HG02642 (cell line): ENCODE data around the gene PCMT1.
A peak's percentile ranks its signal among the peaks of the same experiment; 100 is the strongest.
"Not testable (repeated sequence)": the region's sequence is repeated elsewhere in the genome, so short reads cannot be mapped to it uniquely, and the experiment has no call there.

Experiments
- ATAC-seq: cut with Tn5 transposase; IDR thresholded peaks from one replicate; pipeline ENCODE4 v1.9.1; 2021; ENCODE audit warnings: mild to moderate bottlenecking; ENCODE audit not compliant: unreplicated experiment, poor library complexity

PCMT1 gene

DNA sequence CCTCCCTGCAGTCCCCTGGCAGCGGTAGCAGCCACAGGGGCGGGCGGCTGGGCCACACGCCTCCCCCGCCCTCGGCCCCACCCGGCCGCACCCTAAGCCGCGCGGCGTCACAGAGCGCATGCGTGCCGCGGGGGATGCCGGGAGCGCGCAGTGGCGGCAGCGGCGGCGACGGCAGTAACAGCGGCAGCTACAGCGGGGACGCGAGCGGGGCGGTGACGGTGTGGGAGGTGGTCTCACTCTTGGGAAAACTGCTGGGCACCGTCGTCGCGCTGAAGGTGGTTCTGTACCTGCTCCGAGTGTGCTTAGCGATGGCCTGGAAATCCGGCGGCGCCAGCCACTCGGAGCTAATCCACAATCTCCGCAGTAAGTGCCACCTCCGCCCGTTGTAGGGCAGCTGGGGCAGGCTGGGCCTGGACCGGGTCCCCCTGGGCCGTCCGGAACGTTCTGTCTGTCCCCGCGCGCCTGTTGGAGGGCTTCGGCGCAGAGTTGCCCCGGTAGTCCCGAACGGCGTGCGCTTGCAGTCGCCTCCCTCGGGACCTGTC, at the start of gene PCMT1:
Gene PCMT1 (plus strand): TSS at position 148 of the 542 bp plus-strand sequence. CDS start 161 bp downstream, at position 309.
- ATAC-seq, result peak; percentile 87

DNA sequence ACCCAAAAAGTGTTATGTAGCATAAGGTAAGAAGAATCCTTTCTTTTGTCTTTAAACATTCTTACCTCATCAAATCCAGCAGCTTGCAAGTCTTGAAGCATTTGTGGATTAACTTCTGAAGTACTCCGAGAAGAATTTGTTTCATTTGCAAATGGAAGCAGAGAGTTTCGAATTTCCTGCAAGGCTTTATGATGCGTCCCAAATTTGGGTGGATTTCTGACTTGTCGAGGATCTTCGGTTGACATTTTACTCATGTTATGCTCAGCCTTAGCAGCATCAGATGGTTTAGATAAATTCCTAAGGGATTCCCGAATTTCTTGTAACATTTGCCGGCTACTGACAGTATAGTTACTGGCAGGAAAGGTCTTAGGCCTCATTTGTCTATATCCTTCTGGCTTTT, 47.8 kb upstream of the PCMT1 start:
- no peak for ATAC-seq

DNA sequence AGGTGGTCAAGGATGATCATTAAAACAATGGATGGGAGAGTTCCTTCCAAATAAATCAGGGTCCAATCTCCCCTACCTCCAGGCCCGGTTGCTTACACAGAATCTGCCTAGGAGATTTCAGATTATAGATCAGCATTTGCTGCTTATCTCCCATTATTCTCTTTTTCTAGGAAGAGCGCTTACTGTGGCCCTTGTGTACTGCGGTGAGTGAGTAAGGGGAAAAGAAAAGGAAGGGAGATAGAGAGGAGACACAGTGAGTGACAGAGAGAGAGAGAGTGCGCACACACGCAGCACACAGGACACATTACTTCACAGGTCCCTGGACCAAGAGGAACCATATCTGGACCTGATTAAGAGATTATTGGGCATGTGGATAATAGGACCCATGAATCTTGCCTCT, 37.8 kb upstream of the PCMT1 start:
- no peak for ATAC-seq

DNA sequence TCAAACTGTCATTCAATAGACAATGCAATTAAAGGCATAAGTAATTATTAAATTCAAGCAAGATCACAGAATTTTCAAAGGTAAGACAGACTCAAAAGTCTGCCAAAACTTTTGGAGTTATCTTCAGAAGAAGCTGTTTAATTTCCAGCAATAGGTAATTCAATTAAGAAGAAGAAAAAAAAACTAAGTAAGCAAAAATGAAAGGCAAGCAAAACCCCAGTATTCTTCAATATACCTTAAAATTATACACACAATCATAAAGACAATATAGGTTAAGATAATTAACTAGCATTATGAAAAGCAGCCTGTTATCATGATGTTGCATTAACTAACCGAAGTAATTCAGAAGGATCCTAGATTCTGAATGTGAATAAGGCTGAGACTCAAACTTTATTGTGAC, 35.1 kb upstream of the PCMT1 start:
- ATAC-seq, result no peak

GRCh38 chr6:149716181-149716963, 33.2 kb upstream of the PCMT1 start:
- ATAC-seq, result no peak

DNA sequence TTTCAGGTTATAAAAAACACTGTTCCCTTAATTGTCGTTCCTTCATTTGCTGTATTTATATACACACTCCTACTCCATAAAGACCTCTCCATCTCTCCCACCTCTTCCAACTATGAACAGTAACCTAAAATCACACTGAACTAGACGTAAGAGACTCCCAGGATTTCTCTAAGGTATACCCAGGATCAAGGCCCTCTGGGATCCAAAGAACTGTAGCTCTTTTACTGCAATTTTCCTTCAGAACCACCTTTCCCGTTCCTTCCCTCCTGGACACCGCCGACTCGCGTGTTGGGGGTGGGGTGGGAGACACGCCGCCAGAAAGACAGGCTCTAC, 32.3 kb upstream of the PCMT1 start:
- no peak for ATAC-seq

DNA sequence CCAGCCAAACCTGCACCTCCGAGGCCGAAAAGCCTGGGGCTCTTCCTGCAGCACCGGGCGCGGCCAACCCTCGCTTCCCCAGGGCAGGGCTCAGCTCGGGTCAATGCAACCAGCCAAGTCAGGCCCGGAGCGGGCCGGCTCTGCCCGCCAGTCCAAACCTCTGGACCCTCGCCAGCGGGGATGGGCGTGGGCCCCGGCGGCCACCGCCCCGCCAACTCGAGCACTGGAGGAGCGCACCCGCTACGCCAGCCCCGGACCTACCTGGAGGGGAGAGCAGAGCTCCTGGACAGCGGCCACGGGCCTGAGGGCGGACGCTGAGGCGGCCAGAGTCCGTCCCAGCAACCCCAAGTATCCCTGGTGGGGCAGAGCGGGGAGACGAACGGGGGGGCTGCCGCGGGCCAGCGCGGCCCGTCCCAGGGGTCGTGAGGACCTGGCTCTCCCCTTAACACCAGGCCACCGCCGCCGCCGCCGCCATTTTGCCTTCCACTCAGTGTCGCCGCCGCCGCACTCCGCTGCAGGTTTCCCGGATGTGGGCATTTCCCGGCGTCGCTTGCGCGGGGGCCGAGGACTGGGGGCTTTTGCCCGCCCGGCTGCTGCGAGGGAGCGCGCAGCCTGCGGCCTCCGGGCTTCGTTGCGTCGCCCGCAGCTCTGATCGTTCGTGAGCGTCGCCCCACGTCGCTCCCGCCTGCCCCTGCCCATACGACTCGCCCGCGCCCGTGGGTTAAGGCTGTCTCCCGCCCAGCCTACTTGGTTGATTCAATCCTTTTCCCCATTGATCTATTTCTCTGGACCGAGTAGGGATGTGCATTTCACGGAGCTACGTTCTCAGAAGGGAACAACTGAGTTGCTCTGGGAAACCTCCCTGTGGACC, 31.7 kb upstream of the PCMT1 start, which contains the start of gene LATS1:
Gene LATS1 (minus strand): TSS at position 514 of the 871 bp plus-strand sequence. CDS start 15,975 bp downstream, outside the sequence.
- ATAC-seq, result peak; percentile 92

DNA sequence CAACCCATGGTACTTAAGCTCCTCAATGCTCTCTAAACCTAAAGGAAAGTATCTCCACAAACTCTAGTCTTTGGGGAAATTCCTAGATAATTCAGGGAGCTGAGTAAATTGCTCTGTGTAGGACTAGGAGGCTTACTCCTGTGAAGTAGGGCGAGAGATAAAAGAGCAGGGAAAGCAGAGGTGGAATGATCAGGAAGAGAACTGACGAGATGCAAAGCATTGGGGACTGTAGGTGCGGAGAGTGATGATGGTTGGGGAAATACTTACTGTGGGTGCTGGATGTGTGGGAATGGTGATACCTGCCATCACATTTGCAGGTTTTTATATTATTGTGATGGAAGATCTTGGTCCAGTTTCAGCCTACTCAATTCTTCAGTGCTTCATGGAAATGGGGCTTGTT, 30.0 kb upstream of the PCMT1 start:
- no peak for ATAC-seq

- no peak for ATAC-seq
Observed at GRCh38 chr6:149723262-149723661, 26.3 kb upstream of the PCMT1 start.

DNA sequence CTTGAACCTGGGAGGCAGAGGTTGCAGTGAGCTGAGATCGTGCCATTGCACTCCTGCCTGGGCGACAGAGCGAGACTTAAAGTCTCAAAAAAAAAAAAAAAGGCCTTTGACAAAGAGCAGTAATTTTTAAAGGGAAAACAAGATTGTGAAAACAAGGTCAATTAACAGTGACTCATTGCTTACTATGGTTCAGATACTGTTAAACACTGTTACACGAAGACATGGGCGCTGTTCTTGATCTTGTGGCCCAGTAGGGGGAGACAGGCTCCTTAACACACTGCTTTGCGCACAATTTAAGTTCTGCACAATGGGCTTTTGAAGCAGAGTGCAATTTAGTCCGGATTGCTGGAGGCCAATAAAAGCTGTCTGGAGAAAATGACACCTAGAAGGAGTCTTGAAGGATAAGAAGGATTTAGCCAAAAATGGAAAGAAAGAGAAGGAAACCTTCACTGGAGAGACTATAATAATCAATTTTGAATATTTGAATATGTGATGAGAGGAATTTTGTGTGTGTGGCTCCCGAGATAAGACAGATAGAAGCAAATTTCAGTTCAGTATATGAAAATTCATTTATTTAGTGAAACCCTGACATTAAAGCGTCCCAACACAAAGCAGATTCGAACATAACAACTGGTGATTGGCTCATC, 25.6 kb upstream of the PCMT1 start:
- no peak for ATAC-seq

DNA sequence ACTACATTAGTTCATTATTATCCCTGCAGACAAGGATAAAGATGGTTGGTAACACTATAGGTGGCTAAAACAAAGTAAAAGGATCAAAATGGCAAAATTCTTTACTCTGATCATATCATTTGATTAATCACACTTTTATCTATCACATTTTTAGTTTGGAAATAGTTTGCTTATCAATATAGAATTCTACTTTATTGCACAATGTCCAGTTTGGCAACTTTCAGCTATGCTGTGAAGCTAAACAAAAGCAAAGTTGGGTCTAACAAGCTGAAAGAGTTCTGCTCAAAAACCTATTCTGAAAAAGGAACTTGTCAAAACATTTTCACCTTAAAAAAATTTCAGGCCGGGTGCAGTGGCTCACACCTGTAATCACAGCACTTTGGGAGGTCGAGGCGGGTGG, 23.8 kb upstream of the PCMT1 start:
- no peak for ATAC-seq

DNA sequence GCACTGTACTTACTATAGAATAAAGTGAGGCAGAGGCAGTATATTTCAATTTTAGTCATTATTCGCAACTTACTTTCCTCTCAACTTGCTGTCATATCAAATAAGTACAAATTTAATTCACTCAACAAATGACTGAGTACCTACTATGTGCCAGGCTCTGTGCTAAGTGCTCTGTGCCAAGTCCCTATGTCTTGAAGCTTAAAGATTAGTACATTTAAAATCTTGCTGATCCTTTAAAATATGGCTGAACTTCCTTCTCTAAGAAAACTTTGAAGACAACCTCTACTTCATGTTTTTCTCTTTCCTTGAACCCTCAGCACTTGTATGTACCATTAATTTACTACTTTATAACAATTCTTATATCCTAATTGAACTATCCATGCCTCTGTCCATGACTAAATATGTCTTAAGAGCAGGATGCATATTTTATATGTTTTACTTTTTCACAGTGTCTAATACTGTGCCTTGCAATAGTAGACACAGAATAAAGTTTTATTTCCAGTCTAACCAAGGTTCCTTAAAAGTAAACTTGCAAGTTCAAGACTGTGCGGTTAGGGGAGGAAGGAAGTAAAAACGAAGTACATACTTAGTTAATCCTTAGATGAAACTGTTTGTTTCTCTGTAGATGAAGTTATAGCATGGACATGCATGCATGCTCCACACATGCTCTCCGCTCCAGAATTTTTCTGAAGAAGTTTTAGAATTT, 21.6 kb upstream of the PCMT1 start:
- no peak for ATAC-seq

GRCh38 chr6:149728499-149729234, 20.9 kb upstream of the PCMT1 start:
- ATAC-seq, result no peak

DNA sequence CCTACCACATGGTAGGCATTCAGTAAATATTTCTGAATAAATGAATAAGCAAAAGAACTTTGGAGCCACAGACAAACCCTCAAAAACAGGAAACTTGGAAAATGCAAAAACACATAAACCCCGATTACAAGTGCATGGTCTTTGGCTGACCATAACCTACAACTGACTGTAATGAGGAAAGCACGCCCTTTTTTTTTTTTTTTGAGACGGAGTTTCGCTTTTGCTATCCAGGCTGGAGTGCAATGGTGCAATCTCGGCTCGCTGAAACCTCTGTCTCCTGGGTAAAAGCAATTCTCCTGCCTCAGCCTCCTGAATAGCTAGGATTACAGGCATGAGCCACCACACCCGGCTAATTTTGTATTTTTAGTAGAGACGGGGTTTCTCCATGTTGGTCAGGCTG, 19.7 kb upstream of the PCMT1 start:
- no peak for ATAC-seq

DNA sequence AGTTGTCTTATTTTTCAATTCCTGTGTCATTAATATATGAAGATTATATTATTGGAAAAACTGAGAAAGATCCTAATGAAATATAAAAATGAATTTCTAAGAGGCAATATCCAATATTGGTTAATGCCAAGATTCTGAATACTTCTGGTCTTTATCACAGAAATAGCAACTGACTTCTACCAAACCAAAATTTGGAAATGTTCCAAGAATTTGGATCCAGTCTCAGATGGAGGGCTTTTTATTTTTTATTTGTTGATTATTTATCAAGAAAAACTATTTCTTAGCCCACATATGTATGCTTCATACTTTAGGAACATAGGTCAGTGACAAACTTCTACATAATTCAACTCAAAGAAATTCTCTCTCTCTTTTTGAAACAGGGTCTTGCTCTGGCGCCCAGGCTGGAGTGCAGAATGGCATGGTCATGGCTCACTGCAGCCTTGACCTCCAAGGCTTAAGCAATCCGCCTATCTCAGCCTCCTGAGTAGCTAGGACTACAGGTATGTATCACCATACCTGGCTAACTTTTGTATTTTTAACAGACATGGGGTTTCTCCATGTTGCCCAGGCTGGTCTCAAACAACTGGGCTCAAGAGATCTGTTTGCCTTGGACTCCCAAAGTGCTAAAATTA, 16.3 kb upstream of the PCMT1 start:
- ATAC-seq, result no peak

DNA sequence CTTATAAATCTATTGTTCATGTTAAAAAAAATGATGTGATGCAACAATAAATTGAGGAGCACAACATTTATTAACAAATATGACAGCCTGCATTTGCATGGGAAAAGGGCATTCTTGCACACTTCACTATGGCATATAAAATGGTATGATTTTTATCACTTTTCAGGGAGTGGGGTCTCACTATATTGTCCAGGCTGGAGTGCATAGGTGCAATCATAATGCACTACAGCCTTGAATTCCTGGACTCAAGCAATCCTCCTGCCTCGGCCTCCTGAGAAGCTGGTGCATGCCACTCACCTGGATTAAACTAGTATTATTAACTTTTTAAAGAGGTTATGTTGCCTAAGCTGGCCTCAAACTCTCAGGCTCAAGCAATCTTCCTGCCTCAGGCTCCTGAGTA, 14.6 kb upstream of the PCMT1 start:
- ATAC-seq, result no peak

GRCh38 chr6:149745252-149745651, 4.3 kb upstream of the PCMT1 start:
- not testable (repeated sequence) for ATAC-seq

- ATAC-seq, result peak; percentile 52
Observed at GRCh38 chr6:149746147-149746946, 3.2 kb upstream of the PCMT1 start, which contains the start of gene NUP43. NUP43 (minus strand) TSS chr6:149746529; CDS start chr6:149746495, 34 bp downstream.
